ENCODE data around the gene PDXK.

The PDXK gene

DNA sequence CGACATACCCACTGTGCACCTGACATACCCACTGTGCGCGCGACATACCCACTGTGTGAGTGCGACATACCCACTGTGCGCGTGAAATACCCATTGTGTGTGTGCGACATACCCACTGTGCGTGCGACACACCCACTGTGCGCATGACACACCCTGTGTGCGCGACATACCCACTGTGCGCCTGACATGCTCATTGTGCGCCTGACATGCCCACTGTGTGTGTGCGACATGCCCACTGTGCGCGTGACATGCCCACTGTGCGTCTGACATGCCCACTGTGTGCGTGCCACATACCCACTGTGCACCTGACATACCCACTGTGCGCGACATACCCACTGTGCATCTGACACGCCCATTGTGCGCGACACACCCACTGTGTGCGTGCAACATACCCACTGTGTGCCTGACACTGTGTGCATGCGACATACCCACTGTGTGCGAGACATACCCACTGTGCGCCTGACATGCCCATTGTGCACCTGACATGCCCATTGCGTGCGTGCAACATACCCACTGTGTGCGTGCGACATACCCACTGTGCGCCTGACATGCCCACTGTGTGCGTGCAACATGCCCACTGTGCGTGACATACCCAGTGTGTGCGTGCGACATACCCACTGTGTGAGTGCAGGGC is 68.0 kb downstream of the PDXK start:
- DNase-seq, result no peak

DNA sequence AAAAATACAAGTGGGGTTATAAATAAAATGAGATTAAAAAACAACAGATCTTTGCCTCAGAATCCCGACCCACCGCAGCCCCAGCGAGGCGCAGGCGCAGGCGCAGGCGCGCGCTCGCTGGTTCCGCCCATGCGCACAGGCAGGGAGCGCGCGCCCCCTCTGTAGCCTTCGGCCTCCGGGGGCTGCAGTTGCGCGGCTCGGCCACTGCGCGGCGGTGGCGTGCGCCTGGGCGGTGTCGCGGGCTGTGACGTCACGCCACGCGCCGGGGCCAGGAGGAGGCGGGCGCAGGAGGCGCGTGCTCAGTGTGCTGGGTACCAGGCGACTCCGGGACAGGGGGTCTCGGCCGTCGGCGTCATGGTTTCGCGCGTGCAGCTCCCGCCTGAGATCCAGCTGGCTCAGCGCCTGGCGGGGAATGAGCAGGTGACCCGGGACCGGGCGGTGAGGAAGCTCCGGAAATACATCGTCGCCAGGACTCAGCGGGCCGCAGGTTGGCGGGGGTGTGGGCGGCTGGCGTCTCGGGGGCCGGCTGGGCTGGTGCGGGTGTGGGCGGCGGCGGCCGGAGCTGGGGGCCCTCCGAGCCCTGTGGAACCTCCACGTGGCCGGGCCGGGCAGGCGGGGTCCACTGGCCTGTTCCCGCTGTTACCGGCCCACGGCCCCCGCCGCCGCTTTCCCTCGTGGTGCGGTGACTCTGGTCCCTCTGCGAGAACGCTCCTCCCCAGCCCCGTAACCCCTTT is 70.5 kb downstream of the PDXK start, which contains the start of gene RRP1:
Gene RRP1, plus strand, starts transcription at position 302 of the 734 bp plus-strand sequence. Its CDS starts 53 bp downstream, at position 355.
- DNase-seq, result peak; percentile 68

DNA sequence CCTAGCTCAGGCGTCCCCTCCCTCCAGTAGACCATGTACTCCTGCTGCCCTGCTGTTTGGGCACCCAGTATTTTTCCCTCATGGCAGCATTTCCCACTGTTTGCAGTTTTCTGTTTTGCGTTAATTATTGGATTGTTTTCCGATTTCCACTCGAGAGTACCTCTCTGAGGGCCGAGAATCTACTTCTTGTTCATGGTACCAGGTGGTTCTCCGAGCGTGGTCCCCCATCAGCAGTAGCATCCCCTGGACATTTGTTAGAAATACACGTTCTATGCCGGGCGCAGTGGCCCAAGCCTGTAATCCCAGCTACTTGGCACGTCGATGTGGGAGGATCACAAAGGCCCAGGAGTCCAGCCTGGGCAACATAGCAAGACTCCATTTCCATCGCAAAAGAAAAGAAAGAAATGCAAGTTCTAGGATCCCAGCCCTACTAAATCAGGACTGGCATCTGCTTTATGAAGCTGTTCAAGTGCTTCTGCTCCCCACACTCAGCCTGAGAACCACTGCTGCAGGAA is 71.1 kb downstream of the PDXK start:
- DNase-seq, result no peak

DNA sequence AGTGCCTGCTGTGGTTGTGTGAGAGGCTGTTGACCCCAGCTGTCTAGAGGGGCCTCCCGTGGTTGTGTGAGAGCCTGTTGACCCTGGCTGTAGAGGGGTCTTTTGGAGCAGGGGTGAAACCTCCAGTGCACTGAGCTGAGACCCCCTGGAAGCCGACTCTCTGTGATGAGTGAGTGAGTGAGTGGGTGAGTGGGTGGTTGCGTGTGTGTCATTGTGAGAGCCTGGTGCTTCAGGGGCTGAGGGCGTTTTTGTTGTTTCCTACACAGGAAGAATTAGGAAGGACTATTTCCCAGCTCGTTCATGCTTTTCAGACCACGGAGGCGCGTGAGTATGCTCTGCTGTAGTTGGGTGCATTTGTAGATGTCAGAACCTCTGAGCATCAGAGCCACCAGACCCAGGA is 73.5 kb downstream of the PDXK start:
- no peak for DNase-seq

DNA sequence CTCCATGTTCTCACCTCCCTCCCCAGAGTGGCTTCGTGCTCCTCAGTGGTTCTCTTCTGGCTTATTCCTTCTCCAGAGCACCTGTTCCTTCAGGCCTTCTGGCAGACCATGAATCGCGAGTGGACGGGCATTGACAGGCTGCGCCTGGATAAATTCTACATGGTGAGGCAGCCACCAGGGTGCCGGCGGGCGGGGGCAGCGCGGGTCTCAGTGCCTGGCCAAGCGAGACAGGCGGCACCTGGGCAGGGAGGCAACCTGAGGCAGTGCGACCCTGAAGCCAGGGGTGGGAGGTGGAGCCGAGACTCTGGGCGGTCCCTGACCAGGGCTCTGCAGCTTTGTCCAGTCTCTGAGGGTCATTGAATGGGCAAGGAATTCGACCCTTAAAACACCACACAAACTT is 74.3 kb downstream of the PDXK start:
- DNase-seq, result no peak

DNA sequence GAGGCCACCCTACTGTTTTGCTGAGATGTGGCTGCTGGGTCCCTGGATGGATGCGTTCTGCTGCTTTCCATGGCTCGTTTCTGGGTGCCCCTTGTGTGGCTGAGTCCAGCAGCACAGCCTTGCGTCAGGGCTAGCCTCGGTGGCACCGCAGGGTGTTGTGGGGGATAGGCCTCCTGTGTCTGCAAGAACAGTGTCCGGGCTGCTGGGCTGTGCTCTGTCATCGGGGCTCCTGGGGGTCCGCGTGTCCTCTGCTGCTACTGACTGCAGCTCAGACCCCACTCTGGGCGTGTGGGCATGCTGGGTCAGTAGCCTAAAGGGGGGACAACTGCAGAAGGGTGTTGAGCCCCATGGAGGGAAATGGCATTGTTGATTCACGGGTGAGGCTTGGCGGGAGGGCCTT is 75.4 kb downstream of the PDXK start:
- DNase-seq, result no peak

DNA sequence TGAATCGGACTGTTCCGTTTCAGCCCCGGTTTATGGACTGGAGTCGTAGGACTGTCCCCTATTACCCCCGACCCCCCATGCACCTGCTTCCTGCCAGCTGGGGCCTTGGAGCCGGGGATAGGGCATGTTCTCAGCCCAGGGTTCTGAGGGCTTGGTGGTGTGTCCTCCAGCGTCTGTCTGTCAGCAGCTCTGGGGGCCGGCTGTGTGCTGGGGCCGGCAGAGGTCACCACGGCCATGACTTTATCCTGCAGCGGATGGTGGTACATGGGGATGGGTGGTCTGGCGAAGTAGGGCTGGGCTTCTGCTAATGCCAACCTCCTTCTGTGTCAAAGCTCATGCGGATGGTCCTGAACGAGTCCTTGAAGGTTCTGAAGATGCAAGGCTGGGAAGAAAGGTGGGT is 75.9 kb downstream of the PDXK start:
- no peak for DNase-seq

DNA sequence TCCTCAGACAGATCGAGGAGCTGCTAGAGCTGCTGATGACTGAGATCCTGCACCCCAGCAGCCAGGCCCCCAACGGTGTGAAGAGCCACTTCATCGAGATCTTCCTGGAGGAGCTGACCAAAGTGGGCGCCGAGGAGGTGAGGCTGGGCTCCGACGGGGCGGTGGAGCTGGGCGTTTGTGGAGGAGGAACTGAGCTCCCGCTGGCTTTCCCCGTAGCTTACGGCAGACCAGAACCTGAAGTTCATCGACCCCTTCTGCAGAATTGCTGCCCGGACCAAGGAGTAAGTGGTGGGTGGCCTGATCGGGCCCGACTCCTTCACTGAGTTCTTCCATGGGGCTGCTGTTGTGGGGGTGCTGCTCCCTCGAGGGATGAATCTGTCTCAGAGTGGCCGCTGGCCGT is 78.5 kb downstream of the PDXK start:
- DNase-seq, result no peak

DNA sequence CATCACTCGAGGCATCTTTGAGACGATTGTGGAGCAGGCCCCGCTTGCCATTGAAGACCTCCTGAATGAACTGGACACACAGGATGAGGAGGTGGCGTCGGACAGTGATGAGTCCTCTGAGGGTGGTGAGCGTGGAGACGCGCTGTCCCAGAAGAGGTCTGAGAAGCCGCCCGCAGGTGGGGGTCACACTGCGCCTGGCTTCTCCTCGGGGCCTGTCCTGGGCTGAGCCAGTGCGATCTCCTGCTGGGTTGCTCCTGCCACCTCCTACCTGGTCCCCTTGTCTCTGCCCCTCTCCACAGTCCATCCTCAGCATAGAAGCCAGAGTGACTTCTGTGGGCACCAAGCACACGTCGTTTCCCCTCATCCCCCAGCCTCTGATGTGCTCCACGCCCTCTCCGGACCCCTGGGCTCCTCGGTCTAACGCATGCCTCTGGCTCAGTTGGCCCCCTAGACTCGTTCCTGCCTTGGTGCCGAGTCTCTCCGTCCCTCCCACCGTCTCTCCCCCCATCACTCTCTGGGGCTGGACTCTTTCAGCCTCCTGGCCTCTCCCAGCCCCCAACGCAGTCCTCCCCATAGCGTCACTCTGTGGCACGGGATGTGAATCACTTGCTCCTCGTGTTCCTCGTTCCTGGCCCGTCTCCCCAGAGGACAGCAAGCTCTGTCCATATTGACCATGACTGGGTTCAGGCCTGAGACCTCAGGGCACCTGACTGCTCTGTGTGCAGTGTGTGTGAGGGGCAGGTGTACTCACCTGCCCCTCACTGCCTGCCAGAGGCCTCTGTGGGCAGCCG is 79.2 kb downstream of the PDXK start:
- DNase-seq, result no peak

DNA sequence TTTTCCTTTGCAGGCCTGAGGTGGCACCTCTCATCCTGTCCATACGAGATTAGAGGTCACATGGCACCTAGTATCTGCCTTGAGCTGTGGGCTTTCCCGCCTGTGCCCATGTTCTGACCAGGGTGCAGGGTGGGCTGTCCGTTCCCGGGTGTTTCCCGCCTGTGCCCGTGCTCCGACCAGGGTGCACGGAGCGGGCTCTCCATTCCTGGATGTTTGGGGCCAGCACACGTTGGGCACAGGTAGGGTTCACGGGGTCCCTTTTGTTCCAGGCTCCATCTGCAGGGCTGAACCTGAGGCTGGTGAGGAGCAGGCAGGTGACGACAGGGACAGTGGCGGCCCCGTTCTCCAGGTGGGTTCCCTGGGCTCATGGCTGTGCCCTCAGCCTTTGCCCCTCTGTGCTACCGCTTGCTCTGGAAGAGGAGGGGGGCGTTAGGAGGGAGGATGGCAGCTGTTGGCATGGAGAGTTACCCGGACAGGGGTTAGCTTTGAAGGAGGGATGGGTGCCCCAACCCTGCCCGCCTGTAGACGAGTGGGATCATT is 80.4 kb downstream of the PDXK start:
- no peak for DNase-seq

DNA sequence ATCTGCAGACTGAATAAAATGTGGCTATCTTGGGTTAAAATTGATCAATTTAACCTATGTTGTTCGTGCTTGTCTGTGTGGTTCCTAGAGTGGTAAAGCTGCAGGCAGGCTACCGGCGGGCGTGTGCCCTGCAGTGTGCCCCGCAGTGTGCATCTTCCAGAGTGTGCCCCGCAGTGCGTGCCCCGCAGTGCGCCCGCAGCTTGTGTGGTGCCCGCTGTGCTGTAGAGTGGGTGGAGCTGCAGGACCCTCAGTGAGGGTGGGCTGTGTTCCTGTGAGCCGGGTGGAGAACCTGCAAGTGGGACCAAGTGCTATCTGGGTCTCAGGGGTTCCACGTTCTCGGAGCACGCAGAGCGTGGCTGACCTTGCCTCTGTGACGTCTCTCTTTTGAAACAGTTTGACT is 81.2 kb downstream of the PDXK start:
- no peak for DNase-seq

DNA sequence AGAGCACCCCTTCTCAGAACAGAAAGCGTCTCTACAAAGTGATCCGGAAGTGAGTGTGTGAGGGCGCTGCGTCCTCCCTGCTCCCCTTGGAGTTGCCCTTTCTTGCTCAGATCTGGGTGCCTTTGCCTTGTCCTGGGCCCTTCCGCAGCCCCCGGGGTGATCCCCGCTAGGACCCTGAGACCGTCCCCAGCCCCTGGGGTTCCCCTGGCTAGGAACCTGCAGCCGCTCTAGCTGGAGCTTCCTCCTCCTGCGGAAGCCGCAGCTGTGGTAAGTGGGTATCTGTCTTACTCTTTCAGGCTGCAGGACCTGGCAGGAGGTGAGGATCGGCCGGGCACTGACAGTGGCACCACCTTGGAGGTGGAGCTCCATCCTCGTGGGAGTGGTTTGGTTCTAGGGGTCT is 81.6 kb downstream of the PDXK start:
- no peak for DNase-seq

DNA sequence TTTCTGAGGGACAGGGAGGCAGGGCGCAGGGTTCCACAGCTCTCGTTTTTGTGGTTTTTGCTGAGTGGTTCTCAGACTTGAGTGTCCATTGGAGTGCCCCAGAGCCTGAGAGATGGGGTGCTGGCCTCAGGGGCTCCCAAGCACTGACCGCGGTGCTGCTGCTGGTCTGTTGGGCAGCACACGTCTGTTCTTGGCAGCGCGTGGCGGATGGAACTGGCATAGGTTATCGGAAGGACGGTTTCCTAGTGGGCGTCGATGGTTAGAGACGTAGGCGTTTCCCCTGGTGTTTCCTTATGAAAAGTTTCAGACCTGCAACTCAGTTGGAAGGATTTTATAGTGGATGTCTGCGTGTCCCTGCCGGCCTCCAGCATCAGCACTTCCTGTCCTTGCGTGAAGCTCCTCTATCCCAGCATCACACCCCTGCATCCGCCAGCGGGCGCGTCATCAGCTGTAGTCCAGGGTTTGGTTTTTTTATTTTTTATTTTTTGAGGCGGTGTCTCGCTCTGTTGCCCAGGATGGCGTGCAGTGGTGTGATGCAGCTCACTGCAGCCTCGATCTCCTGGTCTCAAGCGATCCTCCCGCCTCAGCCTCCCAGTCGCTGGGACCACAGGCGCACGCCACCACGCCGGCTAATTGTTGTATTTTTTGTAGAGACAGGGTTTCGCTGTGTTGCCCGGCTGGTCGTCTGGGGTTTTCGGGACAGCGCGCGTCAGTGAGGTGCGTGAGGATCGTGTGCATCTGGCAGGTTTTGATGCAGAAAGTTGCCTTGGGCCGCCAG is 82.3 kb downstream of the PDXK start:
- no peak for DNase-seq

DNA sequence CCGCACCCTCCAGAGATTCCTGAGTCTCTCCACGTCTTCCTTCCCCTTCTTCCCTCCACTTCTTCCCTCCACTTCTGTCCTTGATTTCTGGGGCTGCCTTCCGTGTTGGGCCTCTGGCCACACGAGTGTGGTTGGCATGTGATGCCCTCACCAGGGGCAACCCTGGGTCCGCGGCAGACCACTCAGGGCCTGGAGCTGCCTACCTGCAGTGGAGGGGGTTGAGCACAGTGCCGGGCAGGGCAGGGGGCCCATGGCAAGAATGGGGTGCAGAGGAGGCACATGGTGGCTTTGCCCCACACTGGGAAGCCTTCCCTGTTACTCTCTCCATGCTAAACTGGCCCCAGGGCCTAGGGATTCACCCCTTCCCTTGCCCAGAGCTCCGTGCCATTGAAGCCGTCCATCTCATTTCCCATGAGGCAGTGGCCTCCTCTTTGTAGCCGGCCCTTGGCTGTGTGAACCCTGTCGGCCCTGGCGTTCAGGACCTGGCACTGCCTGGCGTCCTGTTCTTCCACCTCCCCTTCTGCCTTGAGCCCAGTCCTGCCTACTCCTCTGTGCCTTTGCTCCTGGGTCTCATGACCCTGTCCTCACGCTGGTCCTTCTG is 83.9 kb downstream of the PDXK start:
- DNase-seq, result no peak

DNA sequence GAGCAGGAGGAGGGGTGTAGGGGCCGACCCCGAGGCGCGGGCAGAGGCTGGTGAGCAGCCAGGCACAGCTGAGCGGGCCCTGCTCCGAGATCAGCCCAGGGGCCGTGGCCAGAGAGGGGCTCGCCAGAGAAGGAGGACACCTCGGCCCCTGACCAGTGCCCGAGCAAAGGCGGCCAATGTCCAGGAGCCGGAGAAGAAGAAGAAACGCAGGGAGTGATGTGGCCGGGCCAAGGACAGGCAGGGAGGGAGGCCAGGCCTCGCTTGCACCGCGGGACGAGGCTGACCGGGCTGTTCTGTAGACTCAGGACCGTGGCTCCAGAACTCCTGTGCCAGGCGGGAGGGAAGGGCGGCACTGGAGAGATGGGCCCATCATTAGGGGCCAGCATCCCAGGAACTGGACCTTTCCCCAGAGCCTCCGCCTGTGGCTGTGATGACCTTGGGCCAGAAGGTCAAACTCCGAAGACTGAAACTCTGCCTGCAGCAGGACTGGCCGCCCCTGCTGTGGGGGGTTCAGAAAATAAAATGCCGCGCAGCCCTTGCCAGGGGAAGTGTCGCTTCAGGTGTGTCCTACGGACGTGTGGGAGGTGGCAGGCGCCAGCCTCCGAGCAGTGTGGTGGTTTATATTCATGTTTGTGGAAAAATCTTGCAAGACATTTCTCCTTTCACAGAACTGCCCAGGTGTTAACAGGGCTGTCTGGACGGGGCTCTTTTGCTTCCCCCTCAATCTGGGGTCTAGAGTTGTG is 84.8 kb downstream of the PDXK start:
- DNase-seq, result no peak

DNA sequence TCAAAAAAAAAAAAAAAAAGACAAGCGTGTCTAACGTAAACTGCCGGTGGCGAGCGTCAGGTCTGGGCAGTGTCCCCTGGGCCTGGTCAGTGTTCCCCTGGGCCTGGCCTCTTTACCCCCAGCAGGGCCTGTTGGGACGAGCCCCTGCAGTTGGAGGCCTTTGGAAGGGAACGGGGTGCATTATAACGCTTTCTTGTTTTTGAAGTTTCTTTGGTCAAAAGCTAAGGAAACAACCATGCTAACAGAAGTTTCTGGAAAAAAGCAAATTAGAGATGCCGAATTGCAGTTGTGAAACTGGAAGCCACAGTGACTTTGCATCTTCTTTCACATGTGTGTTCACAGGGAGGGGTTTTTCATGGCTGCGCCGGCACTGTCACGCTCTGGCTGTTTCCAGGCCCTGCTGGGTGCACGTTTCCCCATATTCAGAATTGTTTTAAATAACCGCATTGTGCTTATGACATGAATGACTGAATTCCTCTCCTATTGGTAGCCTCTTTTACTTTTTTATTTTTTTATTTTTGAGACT is 86.4 kb downstream of the PDXK start:
- no peak for DNase-seq

DNA sequence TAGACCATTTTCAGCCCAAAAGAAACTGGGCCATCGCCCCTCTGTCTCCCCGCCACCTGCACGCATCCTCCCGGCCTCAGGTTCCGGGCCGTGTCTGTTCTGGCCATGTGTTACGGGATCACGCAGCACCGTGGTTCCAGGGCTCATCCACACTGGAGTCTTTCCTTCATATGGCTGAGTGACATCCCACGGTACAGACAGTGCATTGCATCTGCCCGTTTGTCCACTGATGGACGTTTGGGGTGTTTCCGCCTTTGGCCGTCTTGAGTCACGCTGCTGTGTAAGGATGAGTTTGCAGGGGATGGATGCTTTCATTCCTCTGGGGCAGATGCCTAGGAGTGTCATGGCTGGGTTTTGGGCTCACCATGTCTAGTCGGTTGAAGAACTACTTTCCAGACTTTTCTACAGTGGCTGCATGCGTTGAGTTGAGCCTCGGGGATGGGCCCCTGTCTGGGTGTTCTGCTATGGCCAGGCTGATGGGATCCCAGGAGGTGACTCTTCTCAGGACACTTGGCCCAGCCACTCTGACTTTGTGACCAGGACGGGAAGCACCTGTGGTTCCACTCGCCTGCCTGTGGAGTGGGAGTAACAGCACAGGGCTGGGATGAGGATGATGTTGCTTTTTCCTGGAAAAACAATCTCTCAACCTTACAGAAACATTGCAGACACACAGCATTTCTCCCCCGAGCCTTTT is 87.2 kb downstream of the PDXK start:
- DNase-seq, result no peak

DNA sequence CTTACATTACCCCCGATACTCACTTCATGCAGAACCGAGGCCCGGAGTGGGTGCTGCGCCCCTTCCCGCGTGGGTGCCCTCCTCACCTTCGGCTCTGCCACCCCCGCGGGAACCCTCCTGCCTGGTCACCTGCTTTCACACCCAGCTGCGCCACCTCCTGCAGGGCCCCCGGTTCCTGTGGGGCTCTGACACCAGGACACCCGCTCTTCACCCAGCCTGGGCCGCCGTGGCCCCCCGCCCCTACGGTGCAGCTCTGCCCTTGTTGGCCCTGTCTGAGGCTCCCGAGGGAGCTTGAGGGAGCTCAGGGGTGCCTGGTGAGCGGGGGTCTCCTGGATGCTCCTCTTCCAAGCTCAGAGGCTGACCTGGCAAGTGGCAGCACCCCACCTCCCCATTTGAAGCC is 89.4 kb downstream of the PDXK start:
- DNase-seq, result no peak

DNA sequence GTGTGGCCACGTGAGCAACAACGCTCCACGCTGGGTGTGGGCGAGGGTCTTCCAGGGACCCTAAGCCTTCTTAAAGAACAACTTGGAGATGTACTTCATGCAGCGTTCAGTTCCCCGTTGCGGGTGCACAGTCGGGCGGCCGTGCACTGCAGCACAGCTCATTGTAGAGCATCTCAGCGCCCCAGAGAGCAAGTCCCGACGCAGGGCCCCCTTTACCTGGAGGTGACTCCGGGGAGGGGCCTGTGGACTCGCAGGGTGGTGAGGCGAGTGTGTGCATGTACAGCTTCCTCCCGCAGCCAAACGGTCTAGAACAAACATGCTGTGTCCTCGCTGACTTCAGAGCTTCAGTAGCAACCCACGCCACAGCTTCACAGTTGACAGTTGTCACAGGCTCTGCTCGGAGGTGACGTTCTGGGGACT is 89.9 kb downstream of the PDXK start:
- no peak for DNase-seq

DNA sequence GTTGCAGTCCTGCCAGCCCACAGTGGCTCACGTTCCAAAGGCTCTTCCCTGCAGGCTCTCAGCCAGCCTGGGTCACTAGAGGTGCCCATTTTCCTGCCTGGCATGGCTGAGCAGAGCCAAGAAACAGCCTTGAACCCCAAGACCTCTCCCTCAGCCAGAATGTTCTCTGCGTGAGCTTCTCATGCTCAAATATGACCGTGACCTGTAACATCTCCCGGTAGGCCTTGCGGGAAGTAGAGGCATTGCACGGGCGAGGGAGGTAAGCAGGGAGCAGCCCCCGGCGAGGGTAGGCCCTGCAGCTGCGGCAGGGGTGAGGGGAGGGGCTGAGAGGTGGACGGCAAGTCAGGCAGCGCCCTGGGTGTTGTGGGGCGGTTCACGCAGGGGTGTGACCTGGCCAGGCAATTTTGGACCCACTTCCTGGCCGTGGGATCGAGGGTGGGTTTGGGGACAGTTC is 90.4 kb downstream of the PDXK start:
- no peak for DNase-seq
